Vagina (tissue), 2 donors: ENCODE results near the gene TUBB4A.

Experiments
- POLR2A ChIP-seq, 2 donors: fragments of 450-650 bp; IDR thresholded peaks; one replicate each; pipeline ENCODE4 v1.6.1; 2017; ENCODE audit warnings: antibody characterized with exemption in 2 of 2, mild to moderate bottlenecking in 2 of 2, moderate library complexity in 2 of 2
- POLR2AphosphoS5 ChIP-seq, 2 donors: sonication (generic); formaldehyde crosslinking; IDR thresholded peaks; one replicate each; pipeline ENCODE4 v1.9.0; 2017; ENCODE audit warnings: antibody characterized with exemption in 2 of 2, mild to moderate bottlenecking in 2 of 2, low read depth in 1 of 2; ENCODE audit not compliant: insufficient read depth in 1 of 2
- TF ChIP-seq, protein P1 (sequence below), 3 experiments: fragments of 450-650 bp in 2 of 3; fragments of 200-600 bp in 1 of 3; sonication (generic) in 1 of 3; IDR thresholded peaks; one replicate each; pipeline ENCODE4 v1.5.1; 2017 to 2019; ENCODE audit warnings: antibody characterized with exemption in 3 of 3, mild to moderate bottlenecking in 2 of 3, moderate library complexity in 2 of 3

DNA sequence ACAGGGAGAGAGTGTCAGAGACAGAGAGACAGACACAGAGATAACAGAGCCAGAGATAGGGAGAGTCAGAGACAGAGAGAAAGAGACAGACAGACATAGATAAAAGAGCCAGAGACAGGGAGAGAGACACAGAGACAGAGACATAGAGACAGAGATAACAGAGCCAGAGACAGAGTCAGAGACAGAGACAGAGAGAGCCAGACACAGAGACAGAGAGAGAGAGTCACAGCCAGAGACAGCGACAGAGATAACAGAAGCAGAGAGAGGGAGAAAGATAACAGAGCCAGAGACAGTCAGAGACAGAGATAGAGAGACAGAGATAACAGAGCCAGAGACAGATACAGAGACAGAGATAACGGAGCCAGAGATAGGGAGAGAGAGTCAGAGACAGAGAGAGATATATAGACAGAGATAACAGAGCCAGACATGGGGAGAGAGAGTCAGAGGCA is 27.9 kb upstream of the TUBB4A start:
- TF ChIP-seq, protein P1, sequence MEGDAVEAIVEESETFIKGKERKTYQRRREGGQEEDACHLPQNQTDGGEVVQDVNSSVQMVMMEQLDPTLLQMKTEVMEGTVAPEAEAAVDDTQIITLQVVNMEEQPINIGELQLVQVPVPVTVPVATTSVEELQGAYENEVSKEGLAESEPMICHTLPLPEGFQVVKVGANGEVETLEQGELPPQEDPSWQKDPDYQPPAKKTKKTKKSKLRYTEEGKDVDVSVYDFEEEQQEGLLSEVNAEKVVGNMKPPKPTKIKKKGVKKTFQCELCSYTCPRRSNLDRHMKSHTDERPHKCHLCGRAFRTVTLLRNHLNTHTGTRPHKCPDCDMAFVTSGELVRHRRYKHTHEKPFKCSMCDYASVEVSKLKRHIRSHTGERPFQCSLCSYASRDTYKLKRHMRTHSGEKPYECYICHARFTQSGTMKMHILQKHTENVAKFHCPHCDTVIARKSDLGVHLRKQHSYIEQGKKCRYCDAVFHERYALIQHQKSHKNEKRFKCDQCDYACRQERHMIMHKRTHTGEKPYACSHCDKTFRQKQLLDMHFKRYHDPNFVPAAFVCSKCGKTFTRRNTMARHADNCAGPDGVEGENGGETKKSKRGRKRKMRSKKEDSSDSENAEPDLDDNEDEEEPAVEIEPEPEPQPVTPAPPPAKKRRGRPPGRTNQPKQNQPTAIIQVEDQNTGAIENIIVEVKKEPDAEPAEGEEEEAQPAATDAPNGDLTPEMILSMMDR (IDR thresholded peaks at IDR 0.05): no peak
- TF ChIP-seq POLR2AphosphoS5 (IDR thresholded peaks at IDR 0.05; ENCODE audit: insufficient read depth in 1 of 2, low read depth in 1 of 2) (no peak), POLR2A (IDR thresholded peaks at IDR 0.05) (no peak)
